ENCODE results near the gene THOC5. TPM values are rescaled to one million over a fixed set of nuclear protein-coding genes. Genes with fewer than 3 reads are reported as not detected.
"Not testable (repeated sequence)": the region's sequence is repeated elsewhere in the genome, so short reads cannot be mapped to it uniquely, and the experiment has no call there.

Gene THOC5
- total and polyA plus RNA-seq, 2 experiments from 2014 or later, result 23.0 to 27.7 TPM

DNA sequence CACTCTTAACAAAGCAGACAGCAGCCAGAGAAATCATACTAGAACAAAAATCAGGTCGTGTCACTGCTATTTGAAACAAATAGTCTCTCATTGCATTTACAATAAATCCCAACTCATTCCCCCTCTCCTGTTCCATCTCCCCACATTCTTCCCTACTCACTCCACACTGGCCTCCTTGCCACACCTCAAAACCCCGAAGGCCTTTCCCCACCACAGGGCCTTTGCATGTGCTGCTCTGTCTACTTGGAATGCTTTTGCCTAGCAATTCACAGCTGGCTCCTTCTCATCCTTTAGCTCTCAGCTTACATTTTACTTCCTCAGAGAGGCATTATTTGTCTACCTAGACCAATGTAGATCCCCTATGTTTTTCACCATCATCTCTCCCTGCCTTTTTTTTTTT is 6.3 kb upstream of the THOC5 start:
- no peaks in the 10 kb centered on the region for H3K79me2 ChIP-seq
- H3K9me2 ChIP-seq (replicated peaks; ENCODE audit: insufficient read depth), result no peaks in the 10 kb centered on the region
- H3K4me2 ChIP-seq, result no peak overlapping the region
- WGBS (ENCODE audit: low lambda C conversion rate, missing lambda C conversion rate), result 97% methylated on average over 2 of the region's 2 CpGs
- H3K27ac ChIP-seq, result no peak overlapping the region
- H3K4me1 ChIP-seq (ENCODE audit: insufficient read depth), result no peaks in the 10 kb centered on the region
- no peaks in the 10 kb centered on the region for H3K36me3 ChIP-seq (replicated peaks; ENCODE audit: insufficient read depth, low read depth)
- H2AFZ ChIP-seq, result no peak overlapping the region
- no peaks in the 10 kb centered on the region for H4K20me1 ChIP-seq (ENCODE audit: insufficient read depth, poor library complexity, severe bottlenecking)
- no peaks in the 10 kb centered on the region for H3K9me3 ChIP-seq (ENCODE audit: low read depth)
- no peak for DNase-seq (ENCODE audit: low spot score)
- TF ChIP-seq EZH2phosphoT487 (IDR thresholded peaks at IDR 0.05; ENCODE audit: low read depth, severe bottlenecking, unreplicated experiment) (no peak), EZH2 (IDR thresholded peaks at IDR 0.05; ENCODE audit: borderline replicate concordance) (no peak)
- TF ChIP-seq, protein P1, sequence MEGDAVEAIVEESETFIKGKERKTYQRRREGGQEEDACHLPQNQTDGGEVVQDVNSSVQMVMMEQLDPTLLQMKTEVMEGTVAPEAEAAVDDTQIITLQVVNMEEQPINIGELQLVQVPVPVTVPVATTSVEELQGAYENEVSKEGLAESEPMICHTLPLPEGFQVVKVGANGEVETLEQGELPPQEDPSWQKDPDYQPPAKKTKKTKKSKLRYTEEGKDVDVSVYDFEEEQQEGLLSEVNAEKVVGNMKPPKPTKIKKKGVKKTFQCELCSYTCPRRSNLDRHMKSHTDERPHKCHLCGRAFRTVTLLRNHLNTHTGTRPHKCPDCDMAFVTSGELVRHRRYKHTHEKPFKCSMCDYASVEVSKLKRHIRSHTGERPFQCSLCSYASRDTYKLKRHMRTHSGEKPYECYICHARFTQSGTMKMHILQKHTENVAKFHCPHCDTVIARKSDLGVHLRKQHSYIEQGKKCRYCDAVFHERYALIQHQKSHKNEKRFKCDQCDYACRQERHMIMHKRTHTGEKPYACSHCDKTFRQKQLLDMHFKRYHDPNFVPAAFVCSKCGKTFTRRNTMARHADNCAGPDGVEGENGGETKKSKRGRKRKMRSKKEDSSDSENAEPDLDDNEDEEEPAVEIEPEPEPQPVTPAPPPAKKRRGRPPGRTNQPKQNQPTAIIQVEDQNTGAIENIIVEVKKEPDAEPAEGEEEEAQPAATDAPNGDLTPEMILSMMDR (IDR thresholded peaks at IDR 0.05; ENCODE audit: poor library complexity), result no peak
- H3K4me3 ChIP-seq, result no peak overlapping the region
- no peaks in the 10 kb centered on the region for H3K27me3 ChIP-seq

DNA sequence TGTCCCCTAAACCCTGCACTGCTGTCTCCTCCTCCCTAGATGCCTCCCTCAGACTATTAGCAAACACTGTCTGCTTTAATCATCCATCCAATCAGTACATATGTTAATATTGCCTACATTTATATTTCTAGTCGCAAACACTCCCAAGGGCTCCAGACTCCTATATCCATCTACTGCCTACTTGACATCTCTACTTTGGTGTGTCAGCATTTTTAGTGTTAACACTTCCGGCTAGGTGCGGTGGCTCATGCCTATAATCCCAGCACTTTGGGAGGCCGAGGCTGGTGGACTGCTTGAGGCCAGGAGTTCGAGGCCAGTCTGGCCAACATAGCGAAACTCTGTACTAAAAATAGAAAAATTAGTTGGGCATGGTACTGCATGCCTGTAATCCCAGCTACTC is 5.5 kb upstream of the THOC5 start:
- TF ChIP-seq EZH2 (IDR thresholded peaks at IDR 0.05; ENCODE audit: borderline replicate concordance) (no peak), EZH2phosphoT487 (IDR thresholded peaks at IDR 0.05; ENCODE audit: low read depth, severe bottlenecking, unreplicated experiment) (no peak)
- TF ChIP-seq, protein P1 (IDR thresholded peaks at IDR 0.05; ENCODE audit: poor library complexity), result no peak
- Histone ChIP-seq H4K20me1 (ENCODE audit: insufficient read depth, poor library complexity, severe bottlenecking) (no peaks in the 10 kb centered on the region), H3K9me2 (replicated peaks; ENCODE audit: insufficient read depth) (no peaks in the 10 kb centered on the region), H3K9me3 (ENCODE audit: low read depth) (no peaks in the 10 kb centered on the region), H3K36me3 (replicated peaks; ENCODE audit: insufficient read depth, low read depth) (no peaks in the 10 kb centered on the region), H3K4me2 (no peak overlapping the region), H3K79me2 (no peaks in the 10 kb centered on the region), H3K27ac (no peak overlapping the region), H3K4me1 (ENCODE audit: insufficient read depth) (peaks cover 8% of the 10 kb centered on the region), H3K4me3 (no peak overlapping the region), H3K27me3 (no peaks in the 10 kb centered on the region), H2AFZ (no peak overlapping the region)
- no peak for DNase-seq (ENCODE audit: low spot score)
- WGBS (ENCODE audit: low lambda C conversion rate, missing lambda C conversion rate), result 95% methylated on average over 6 of the region's 6 CpGs

DNA sequence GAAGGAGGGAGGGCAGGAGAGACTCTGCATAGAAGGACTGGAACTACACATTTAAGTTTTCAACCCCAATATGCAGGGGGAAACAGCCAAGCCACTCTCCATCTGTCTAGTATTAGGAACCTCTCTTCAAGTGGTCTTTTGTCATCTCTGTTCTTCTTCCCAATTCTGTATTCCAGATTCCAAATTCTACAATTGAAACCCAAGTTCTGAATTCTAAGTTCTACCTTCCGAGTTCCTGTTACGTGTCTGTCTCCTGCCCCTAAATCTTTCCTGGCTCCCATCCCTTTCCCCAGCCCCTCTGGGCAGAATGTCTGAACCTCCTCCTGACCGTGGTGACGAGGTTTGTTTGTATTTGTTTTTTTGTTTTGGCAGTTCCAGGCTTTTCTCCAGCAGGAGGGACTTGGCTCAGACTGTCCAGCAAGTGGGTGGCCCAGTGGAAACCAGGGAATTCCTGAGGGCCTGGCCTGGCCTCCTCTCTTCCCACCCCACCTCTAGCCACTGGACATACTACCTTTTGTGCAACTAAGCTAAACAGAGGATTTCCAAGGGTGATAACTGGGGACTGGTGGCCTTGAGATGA is 1.6 kb upstream of the THOC5 start:
- no peak for DNase-seq (ENCODE audit: low spot score)

DNA sequence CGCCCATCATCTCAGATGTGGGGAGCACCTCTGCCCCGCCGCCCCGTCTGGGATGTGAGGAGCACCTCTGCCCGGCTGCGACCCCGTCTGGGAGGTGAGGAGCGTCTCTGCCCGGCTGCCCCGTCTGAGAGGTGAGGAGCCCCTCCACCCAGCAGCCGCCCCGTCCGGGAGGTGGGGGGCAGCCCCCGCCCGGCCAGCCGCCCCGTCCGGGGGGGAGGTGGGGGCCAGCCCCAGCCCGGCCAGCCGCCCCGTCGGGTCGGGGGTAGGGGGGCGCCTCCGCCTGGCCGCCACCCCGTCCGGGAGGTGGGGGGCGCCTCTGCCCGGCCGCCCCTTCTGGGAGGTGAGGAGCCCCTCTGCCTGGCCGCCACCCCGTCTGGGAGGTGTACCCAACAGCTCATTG is 1.2 kb downstream of the THOC5 start:
- Histone ChIP-seq H3K79me2 (peaks cover 20% of the 10 kb centered on the region), H3K27ac (peak overlapping the region; percentile 40), H3K4me2 (peak overlapping the region; percentile 78)
- H3K27me3 ChIP-seq; H4K20me1 ChIP-seq (ENCODE audit: insufficient read depth, poor library complexity, severe bottlenecking); H3K9me2 ChIP-seq (replicated peaks; ENCODE audit: insufficient read depth); H3K9me3 ChIP-seq (ENCODE audit: low read depth); H2AFZ ChIP-seq; H3K36me3 ChIP-seq (replicated peaks; ENCODE audit: insufficient read depth, low read depth); H3K4me3 ChIP-seq; DNase-seq (ENCODE audit: low spot score); H3K4me1 ChIP-seq (ENCODE audit: insufficient read depth): not testable (repeated sequence)
- 96% methylated on average over 5 of the region's 33 CpGs for WGBS (ENCODE audit: low lambda C conversion rate, missing lambda C conversion rate)

More for the DNA sequence above, 1.6 kb upstream of the THOC5 start:
- H3K27ac ChIP-seq, result no peak overlapping the region
- H3K36me3 ChIP-seq (replicated peaks; ENCODE audit: insufficient read depth, low read depth), result no peaks in the 10 kb centered on the region
- no peaks in the 10 kb centered on the region for H3K27me3 ChIP-seq
- H2AFZ ChIP-seq, result no peak overlapping the region
- H3K4me1 ChIP-seq (ENCODE audit: insufficient read depth), result peaks cover 9% of the 10 kb centered on the region
- 82% methylated on average over 4 of the region's 4 CpGs for WGBS (ENCODE audit: low lambda C conversion rate, missing lambda C conversion rate)
- no peaks in the 10 kb centered on the region for H3K9me2 ChIP-seq (replicated peaks; ENCODE audit: insufficient read depth)
- TF ChIP-seq, protein P1 (IDR thresholded peaks at IDR 0.05; ENCODE audit: poor library complexity), result no peak
- TF ChIP-seq EZH2 (IDR thresholded peaks at IDR 0.05; ENCODE audit: borderline replicate concordance), result no peak
- TF ChIP-seq EZH2phosphoT487 (IDR thresholded peaks at IDR 0.05; ENCODE audit: low read depth, severe bottlenecking, unreplicated experiment), result no peak
- H3K9me3 ChIP-seq (ENCODE audit: low read depth), result no peaks in the 10 kb centered on the region
- H4K20me1 ChIP-seq (ENCODE audit: insufficient read depth, poor library complexity, severe bottlenecking), result no peaks in the 10 kb centered on the region
- H3K4me2 ChIP-seq, result no peak overlapping the region
- no peak overlapping the region for H3K4me3 ChIP-seq
- peaks cover 13% of the 10 kb centered on the region for H3K79me2 ChIP-seq

All from hepatocyte (in vitro differentiated cells).